SJCRH30 (cell line): ENCODE measurements around the gene SYDE2. TPM values are rescaled to one million over a fixed set of nuclear protein-coding genes. Genes with fewer than 3 reads are reported as not detected.

ENCODE experiments used
- total RNA-seq: library from RNA; depleted of rRNA; stranded (reverse); fragments of >200 nt; shearing (Covaris generic); gene quantifications from 2 replicates; pipeline ENCODE4 v1.2.3, GENCODE V29; 2014; rRNA removed

The SYDE2 gene
- total RNA-seq, 1 experiment from 2014 or later, result 6.7 TPM

Other genes with a start within 250 kb of the SYDE2 start
- gene MCOLN2, start 203.9 kb downstream of the SYDE2 start, total RNA-seq, result 1.6 and 2.4 TPM in 2 replicates
- 4.7 and 6.2 TPM in 2 replicates for gene MCOLN3, start 152.5 kb downstream of the SYDE2 start, total RNA-seq
- 21.7 and 25.8 TPM in 2 replicates for gene C1orf52, start 58.6 kb upstream of the SYDE2 start, total RNA-seq
- 24.9 and 26.6 TPM in 2 replicates for gene BCL10, start 75.6 kb upstream of the SYDE2 start, total RNA-seq